Urinary bladder (tissue), 4 donors: Measurements from ENCODE around the gene RUNX2. TPM values are rescaled to one million over a fixed set of nuclear protein-coding genes. Genes with fewer than 3 reads are reported as not detected.

Experiments
- DNase-seq: peaks from one replicate; pipeline ENCODE4 v3.0.0-alpha.2; 2015; ENCODE audit errors: extremely low spot score
- H3K27ac ChIP-seq: one replicate; pipeline ENCODE4 v1.5.1; 2013; ENCODE audit warnings: low read depth, mild to moderate bottlenecking, moderate library complexity
- H3K36me3 ChIP-seq: one replicate; pipeline ENCODE4 v1.6.1; 2013; ENCODE audit warnings: mild to moderate bottlenecking, moderate library complexity; ENCODE audit not compliant: insufficient read depth
- H3K4me1 ChIP-seq: one replicate; pipeline ENCODE4 v1.6.1; 2013; ENCODE audit warnings: mild to moderate bottlenecking, moderate library complexity; ENCODE audit not compliant: insufficient read depth
- H3K4me3 ChIP-seq: one replicate; pipeline ENCODE4 v1.5.1; 2013; ENCODE audit warnings: low read depth, low read length
- WGBS: extraction: QIAGEN DNeasy Blood & Tissue Kit; methylation state at CpG from one replicate; pipeline ENCODE4 v1.1.7; 2013; 5-methylcytosine and 5-hydroxymethylcytosine counted together
- polyA plus RNA-seq: library from polyadenylated mRNA; stranded (reverse); fragments of 200-250 nt; gene quantifications from one replicate; pipeline ENCODE4 v1.2.3, GENCODE V29; 2013
- total RNA-seq: library from RNA; depleted of rRNA; stranded (reverse); fragments of >200 nt; gene quantifications from one replicate; pipeline ENCODE4 v1.2.3, GENCODE V29; 2014
- donor health status: healthy with polysubstance abuse.
- donor health status: healthy.

The RUNX2 gene
- total and polyA plus RNA-seq, 2 donors, result 2.4 to 2.6 TPM

- no peak for DNase-seq
- Histone ChIP-seq H3K36me3 (no peaks in the 10 kb centered on the region), H3K27ac (no peak overlapping the region), H3K4me3 (no peak overlapping the region), H3K4me1 (no peaks in the 10 kb centered on the region)
- WGBS, result 90% methylated on average over 6 of the region's 6 CpGs
Measured at GRCh38 chr6:45707176-45707575, 379.0 kb downstream of the RUNX2 start.

GRCh38 chr6:45709781-45710220 is 381.7 kb downstream of the RUNX2 start:
- Histone ChIP-seq H3K4me3 (no peak overlapping the region), H3K36me3 (no peaks in the 10 kb centered on the region), H3K27ac (no peak overlapping the region), H3K4me1 (no peaks in the 10 kb centered on the region)
- WGBS, result 84% methylated on average over 6 of the region's 6 CpGs
- no peak for DNase-seq

- 79% methylated on average over 5 of the region's 5 CpGs for WGBS
- DNase-seq, result no peak
- Histone ChIP-seq H3K36me3 (no peaks in the 10 kb centered on the region), H3K4me1 (no peaks in the 10 kb centered on the region), H3K27ac (no peak overlapping the region), H3K4me3 (no peak overlapping the region)
Measured at GRCh38 chr6:45710304-45710821, 382.2 kb downstream of the RUNX2 start.

GRCh38 chr6:45712076-45712475 is 383.9 kb downstream of the RUNX2 start:
- 93% methylated on average over 11 of the region's 11 CpGs for WGBS
- no peak for DNase-seq
- Histone ChIP-seq H3K27ac (no peak overlapping the region), H3K4me3 (no peak overlapping the region), H3K4me1 (no peaks in the 10 kb centered on the region), H3K36me3 (no peaks in the 10 kb centered on the region)

- Histone ChIP-seq H3K4me3 (no peak overlapping the region), H3K4me1 (no peaks in the 10 kb centered on the region), H3K36me3 (no peaks in the 10 kb centered on the region), H3K27ac (no peak overlapping the region)
- WGBS, result 67% methylated on average over 2 of the region's 2 CpGs
- DNase-seq, result no peak
Measured at GRCh38 chr6:45712786-45713185, 384.7 kb downstream of the RUNX2 start.

Other genes with a start within 250 kb of the RUNX2 start
- 12.5 TPM for gene SUPT3H, start 49.6 kb downstream of the RUNX2 start, total RNA-seq
- gene SUPT3H, start 49.6 kb downstream of the RUNX2 start, polyA plus RNA-seq, result 9.4 TPM